NCI-H2029 (cell line): Measurements from ENCODE around the gene TTBK1.

ENCODE experiments used
- DNase-seq: peaks from one replicate; lab custom pipeline; 2025; lab: John Stamatoyannopoulos, UW

Gene TTBK1

DNA sequence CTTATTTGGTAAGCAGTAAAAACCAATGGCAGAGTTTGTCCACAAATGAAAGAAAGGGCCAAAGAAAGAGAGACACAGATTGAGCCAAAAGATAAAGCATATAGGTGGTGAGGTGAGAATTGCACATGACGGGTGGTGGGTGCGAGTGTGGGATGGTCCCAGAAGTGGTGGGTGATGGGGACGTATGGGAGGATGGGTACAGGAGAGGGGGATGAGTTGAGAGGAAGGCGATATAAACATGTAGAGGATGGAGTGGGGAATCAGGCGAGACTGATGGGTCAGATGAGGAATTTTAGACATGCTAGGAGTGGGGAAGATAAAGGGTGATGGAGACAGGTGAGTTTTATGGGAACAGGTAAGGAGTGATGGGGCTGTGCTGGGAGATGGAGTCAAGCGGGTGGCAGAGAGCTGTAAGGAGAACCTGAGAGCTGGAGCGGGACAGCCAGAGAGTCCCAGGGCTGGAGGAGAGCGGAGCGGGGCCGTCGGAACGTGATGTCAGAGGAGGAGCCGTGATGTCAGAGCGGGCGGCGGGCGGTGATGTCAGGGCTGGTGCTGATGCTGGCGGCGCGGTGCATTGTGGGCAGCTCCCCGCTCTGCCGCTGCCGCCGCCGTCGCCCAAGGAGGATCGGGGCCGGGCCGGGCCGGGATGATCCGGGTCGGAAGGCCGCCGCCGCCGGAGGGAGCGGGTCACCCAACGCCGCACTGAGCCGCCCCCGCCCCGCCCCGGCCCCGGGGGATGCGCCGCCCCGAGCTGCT lies at the start of gene TTBK1:
TSS of gene TTBK1 (plus strand) at position 574 of the 756 bp plus-strand sequence. CDS start 3,180 bp downstream, outside the sequence.
- DNase-seq = no peak

DNA sequence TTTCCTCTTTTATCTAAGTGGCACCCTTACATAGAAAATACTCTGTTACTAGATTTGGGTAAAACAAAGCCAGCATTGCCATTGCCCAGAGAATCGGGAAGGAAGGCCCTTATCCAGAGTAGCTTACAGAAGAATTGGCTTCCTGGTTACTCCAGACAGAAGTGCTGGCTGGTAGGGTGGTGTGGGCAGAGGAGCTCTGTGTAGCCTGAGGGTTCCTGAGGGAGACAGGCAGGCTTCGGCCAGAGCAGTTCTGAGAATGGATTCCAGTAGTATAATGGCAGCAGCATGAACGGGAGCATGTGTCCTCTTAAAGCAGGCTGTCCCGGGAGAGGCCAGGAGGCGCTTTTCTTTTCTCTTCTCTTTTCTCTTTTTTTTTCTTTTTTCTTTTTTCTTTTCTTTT lies 49.4 kb upstream of the TTBK1 start:
- no peak for DNase-seq

DNA sequence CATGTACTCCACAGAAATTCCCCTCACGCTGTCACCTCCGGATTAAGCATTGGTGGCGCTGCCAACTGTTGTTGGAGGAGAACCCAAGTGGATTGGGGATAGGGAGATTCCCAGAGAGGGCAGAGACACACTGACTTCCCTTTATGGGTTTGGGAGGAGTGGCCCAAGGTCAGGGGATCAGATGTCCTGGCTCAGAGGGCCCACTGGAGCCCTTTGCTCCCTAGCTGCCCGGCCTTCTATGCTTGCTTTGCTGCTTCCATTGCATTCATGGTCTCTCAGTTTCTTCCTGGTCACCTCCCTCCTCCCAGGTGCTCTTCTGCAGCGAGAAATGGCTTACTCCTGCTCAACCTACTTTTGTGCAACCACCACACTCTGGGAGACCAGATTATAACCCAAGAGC lies 46.9 kb upstream of the TTBK1 start:
- no peak for DNase-seq

DNA sequence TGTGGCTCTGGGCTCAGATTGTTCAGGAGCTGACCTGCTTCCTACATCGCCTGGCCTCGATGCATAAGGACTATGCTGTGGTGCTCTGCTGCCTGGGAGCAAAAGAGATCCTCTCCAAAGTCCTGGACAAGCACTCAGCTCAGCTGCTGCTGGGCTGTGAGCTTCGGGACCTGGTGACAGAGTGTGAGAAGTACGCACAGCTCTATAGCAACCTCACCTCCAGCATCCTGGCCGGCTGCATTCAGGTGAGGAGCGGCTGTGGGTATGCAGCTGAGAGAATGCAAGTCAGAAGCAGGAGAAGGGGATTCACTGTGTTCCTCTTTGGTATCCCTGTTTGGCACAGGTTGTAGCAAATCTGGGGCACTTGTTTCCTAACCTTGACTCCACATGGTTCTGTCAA lies 43.4 kb upstream of the TTBK1 start:
- DNase-seq = no peak

DNA sequence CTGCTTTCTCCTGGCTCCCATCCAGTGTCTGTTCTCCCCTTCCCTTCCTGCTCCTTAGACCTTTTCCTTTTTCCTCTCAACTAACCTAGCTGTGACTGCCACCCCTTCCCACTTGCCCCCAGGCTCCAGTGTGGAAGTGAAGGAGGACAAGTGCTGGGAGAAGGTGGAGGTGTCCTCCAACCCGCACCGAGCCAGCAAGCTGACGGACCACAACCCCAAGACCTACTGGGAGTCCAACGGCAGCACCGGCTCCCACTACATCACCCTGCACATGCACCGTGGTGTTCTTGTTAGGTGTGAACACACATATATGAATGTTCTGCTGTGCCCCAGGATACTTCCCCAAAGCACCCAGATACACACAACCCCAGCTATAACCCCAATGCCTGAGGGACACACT lies 42.7 kb upstream of the TTBK1 start:
- no peak for DNase-seq

DNA sequence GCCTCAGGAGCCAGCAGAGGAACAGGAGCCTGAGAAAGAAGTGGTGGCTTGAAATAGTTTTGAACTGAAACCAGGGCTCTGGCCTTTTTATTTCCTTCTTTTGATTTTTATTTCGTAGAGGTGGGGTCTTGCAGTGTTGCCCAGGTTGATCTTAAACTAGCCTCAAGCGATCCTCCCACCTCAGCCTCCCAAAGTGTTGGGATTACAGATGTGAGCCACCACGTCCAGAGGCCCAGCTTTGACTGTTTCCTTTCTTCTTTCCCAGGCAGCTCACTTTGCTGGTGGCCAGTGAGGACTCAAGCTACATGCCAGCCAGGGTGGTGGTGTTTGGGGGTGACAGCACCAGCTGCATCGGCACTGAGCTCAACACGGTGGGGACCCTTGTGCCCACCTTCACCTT lies 40.8 kb upstream of the TTBK1 start:
- no peak for DNase-seq

DNA sequence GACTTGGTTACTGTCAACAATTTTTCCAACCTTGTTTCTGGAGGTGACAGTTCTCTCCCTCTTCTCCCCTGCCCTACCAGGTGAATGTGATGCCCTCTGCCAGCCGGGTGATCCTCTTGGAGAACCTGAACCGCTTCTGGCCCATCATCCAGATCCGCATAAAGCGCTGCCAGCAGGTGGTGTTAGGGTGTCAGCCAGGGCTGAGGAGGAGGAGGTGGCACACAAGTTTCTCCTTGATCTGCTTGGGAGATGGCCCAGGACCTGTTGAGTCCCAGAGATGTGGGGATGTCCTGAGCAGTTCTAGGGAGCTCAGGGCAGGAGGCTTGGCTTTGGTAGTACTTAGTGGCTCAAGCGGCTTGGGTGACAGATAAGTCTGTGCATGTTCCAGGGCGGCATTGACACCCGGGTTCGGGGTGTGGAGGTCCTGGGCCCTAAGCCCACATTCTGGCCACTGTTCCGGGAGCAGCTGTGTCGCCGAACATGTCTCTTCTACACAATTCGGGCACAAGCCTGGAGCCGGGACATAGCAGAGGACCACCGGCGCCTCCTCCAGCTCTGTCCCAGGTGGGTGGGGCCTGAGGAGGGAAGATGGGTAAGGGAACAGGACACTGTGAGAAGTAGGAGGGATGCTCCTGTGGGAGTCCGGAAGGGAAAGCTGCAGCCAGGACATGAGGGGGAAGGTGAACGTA lies 40.1 kb upstream of the TTBK1 start:
- no peak for DNase-seq

DNA sequence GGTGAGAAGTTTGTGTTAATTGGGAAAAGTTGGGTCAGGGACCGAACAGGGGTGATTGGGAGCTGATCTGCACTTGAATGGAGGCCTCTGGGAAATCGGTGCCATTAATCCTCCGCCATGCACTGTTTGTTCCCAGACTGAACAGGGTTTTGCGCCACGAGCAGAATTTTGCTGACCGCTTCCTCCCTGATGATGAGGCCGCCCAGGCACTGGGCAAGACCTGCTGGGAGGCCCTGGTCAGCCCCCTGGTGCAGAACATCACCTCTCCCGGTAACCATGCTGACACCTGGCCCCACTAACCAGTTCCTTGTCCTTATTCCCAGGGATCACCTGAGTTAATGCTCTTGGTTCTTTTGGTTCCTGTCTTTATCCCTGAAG lies 39.6 kb upstream of the TTBK1 start:
- DNase-seq = no peak

DNA sequence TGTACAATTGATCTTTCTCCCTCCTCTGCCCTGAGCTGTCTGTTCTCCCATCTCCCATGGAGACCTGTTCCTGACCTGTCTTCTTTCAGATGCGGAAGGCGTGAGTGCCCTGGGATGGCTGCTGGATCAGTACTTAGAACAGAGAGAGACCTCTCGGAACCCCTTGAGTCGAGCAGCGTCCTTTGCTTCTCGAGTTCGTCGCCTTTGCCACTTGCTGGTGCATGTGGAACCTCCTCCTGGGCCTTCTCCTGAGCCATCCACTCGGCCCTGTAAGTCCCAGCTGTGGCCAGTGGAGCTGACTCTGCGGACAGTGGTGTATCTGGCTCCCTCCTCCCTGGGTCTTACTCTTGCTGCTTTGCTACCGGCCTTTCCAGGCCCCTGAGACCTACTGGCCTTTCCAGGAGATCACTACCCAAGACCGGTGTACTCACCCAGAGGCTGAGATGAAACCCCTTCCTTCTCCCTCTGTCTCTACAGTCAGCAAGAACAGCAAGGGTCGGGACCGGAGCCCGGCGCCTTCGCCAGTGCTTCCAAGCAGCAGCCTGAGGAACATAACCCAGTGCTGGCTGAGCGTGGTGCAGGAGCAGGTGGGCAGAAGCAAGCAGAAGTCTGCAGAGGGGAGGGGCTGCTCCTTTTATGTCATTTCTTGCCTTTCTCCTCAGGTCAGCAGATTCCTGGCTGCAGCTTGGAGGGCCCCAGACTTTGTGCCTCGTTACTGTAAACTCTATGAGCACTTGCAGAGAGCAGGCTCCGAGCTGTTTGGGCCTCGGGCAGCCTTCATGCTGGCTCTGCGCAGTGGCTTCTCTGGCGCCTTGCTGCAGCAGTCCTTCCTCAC lies 38.8 kb upstream of the TTBK1 start:
- DNase-seq = no peak

DNA sequence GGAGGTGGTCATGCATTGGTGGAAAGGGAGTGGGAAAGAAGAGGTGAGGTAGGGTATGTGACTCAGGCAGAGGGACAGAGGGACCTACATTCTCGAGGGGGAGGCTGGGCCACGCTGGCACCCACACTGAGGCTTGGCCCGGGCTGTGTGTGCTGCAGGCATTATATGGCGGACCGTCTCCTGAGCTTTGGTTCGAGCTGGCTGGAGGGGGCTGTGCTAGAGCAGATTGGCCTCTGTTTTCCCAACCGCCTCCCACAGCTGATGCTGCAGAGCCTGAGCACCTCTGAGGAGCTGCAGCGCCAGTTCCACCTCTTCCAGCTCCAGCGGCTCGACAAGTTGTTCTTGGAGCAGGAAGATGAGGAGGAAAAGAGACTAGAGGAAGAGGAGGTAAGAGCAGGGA lies 37.4 kb upstream of the TTBK1 start:
- no peak for DNase-seq

DNA sequence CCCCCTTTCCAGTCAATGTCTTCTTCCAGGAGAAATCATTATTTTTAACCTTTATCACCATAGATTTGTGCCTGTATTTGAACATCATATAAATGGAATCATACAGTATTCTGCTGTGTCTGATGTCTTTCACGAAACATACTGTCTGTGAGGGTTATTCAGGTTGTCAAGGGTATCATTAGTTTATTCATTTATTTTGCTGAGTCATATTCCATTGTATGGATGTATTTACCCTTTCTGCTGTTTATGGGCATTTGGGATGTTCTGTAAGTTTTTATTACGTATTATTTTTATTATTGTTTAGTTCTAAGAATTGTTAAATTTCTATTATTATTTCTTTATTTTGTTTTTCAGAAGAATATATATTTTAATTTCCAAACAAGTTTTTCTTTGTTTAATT lies 36.0 kb upstream of the TTBK1 start:
- DNase-seq = no peak

DNA sequence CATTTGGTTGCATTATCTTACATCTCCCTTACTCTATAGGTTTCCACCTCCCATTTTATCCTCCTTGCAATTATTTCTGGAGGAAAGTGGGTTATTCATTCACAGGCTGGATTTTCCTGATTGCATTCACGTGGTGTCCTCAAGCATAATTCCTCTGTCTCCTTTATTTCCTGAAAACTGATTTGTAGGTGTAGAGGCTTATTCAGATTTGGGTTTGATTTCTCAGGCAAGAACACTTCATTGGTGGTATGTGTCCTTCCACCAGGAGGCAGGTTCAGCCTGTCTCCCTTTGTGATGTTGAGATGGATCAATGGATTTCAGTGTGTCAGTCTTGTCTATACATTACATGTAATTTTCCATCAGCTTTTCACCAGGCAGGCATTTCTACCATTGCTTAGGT lies 31.3 kb upstream of the TTBK1 start:
- DNase-seq = no peak

DNA sequence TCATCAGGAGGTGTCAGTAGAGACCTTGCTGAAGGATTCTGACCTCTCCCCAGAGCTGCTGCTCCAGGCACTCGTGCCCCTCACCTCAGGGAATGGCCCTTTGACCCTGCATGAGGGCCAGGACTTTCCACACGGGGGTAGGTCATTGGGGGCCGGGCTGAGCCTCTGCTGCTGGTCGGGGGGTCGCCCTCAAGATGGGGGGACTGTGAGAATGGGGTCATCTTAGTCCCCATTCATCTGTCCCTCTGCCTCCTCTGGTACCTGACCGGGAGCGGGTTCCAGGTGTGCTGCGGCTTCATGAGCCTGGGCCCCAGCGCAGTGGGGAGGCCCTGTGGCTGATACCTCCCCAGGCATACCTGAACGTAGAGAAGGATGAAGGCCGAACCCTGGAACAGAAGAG lies 29.9 kb upstream of the TTBK1 start:
- no peak for DNase-seq

DNA sequence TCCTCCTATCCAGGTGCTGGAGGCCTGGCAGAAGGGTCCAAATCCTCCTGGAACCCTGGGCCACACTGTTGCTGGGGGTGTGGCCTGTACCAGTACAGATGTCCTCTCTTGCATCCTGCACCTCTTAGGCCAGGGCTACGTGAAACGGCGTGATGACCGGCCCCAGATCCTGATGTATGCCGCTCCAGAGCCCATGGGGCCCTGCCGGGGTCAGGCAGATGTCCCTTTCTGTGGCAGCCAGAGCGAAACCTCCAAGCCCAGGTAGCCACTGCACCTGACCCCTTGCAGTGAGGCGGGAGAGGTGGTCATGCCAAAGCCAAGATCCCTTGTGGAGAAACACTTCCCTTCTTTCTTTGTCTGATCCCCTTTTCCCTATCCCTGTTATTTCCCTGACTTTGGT lies 28.2 kb upstream of the TTBK1 start:
- DNase-seq = no peak

DNA sequence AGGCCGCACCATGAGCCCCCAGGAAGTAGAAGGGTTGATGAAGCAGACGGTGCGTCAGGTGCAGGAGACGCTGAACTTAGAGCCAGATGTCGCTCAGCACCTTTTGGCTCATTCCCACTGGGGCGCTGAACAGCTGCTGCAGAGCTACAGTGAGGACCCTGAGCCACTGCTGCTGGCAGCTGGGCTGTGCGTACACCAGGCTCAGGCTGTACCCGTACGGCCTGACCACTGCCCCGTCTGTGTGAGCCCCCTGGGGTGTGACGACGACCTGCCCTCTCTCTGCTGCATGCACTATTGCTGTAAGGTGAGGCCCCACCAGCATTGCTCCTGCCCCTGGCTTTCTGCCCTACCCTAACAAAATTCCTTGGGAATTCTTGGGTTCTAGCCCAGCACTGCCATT lies 27.1 kb upstream of the TTBK1 start:
- no peak for DNase-seq

DNA sequence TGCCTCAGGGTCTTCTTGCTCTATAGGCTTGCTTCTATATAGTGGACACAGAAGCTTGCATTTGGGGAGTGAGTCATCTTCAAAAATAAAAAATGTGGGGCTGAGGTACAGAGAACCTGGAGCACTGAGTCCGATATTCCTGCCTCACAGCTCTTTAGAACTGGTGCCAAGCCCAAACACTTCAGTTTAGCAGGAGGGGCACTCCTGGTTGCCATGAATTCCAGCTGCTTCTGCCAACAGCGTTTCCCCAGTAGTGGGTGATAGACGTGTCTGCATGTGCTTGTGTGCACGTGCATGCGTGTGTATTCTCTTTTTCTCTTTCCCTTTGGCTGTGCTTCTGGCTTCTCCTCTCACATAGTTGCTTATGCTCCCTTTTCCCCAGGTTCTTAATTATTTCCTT lies 25.9 kb upstream of the TTBK1 start:
- DNase-seq = peak; percentile 91

DNA sequence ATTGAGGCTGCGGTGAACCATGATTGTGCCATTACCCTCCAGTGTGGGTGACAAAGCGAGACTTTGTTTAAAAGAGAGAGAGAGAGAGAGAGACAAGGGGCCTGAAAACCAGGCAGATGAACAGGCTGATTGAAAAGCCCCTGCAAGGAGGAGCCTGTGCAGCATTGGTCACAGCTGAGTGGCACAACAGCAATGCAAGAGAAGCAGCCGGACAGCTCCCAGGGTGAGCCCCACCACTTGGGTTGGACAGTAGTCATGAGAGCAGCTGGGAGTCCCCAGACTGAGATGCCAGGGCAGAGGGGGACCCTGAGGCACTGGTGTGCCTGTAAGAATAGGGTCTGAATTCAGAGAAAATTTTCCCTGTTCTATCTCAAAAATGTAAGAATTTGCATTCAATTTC lies 24.2 kb upstream of the TTBK1 start:
- no peak for DNase-seq

DNA sequence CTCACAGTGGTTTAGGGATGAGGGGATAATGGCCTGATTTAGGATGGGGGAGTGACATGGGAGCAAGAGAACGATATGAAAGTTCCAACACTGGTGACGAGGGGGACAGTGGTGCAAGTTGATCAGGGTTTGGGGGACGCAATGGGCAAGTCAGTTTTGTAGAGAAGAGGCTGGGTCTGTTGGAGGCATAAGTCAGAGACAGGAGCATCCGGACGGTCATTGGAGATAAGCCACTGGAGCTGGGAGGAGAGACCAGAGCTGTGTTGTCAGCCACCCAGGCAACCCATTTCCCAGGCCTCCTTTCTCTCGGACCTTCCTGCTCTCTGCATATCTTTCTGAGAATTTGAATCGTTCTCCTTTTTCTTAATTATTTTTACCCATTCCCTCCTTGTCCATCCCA lies 23.5 kb upstream of the TTBK1 start:
- no peak for DNase-seq

DNA sequence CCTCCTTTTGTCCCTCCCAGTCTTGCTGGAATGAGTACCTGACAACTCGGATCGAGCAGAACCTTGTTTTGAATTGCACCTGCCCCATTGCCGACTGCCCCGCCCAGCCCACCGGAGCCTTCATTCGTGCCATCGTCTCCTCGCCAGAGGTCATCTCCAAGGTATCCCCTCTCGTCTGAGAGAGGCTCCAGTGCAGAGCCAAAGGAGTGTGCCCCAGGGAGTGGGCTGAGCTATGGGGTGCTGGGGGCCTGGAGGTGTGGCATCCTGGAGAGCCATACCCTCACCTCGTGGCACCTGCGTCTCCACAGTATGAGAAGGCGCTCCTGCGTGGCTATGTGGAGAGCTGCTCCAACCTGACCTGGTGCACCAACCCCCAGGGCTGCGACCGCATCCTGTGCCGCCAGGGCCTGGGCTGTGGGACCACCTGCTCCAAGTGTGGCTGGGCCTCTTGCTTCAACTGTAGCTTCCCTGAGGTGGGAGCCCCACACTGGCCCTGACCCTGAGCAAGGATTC lies 22.8 kb upstream of the TTBK1 start:
- no peak for DNase-seq

DNA sequence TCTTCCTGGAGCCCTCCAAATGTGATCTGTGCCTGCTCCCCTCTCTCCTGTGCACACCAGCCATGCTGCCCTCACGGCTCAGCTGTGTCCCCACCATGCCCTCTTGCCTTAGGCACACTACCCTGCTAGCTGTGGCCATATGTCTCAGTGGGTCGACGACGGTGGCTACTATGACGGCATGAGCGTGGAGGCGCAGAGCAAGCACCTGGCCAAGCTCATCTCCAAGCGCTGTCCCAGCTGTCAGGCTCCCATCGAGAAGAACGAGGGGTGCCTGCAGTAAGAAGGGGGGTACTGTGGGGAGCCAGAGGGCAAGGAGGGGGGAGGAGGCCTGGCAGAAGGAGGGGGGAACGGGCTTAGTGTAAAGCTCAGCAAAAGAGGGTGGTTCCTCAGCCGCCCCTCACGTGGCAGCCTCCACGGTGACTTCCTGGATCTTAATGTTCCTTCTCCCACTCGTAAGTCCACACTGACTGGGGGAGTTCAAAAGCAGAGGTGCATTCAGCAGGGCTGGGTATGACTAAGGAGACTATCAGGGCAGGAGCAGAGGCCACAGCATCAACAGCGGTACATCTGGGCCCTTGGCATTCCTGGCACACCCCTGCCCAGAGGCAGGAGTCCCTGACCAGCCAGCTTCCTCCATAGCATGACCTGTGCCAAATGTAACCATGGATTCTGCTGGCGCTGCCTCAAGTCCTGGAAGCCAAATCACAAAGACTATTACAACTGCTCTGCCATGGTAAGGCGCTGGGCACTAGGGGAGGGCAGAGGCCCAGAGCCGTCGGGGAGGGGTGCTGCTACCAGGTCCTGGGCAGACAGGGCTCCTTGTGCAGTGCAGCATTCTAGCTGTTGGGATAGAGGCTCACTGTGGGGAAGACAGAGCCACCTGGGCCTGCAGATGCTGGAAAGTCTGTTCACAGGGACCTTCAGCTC lies 22.0 kb upstream of the TTBK1 start:
- DNase-seq = peak; percentile 27

DNA sequence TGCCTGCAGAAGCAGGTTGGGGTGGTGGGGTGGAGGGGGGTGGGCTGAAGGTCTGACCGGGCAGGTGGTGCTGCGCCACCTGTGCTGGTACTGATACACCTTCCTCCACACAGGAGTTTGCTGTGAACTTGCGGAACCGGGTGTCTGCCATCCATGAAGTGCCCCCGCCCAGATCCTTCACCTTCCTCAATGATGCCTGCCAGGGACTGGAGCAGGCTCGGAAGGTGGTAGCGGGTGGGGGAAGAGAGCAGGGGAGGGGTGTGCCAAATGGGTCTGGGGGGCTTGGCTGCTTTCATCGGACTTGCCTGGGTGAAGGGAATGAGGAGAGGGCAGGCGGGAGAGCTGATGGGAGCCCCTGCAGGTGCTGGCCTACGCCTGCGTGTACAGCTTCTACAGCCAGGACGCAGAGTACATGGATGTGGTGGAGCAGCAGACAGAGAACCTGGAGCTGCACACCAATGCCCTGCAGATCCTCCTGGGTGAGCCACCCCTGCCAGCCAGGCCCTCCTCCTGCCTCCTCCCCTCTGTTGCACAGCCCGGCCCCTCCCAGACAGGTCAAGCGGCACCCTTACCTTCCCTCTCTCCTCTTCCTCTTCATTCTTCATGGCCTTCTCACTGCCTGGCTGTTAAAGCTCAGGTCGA lies 20.7 kb upstream of the TTBK1 start:
- no peak for DNase-seq
